ENCODE results near the gene SURF4. TPM values are rescaled to one million over a fixed set of nuclear protein-coding genes. Genes with fewer than 3 reads are reported as not detected.
A peak's percentile ranks its signal among the peaks of the same experiment; 100 is the strongest.

The SURF4 gene
- total and polyA plus RNA-seq, 2 of the 13 experiments (the other 11 are each of a cell fraction or from before 2014, with no cell fraction given), result 220 to 265 TPM

GRCh38 chr9:133386338-133386737, 10.5 kb upstream of the SURF4 start:
- Histone ChIP-seq H3K9me3 (ENCODE audit: low read length) (peaks cover 10% of the 10 kb centered on the region; the same call in 1 of the 2 replicates), H3K36me3 (replicated peaks in 1 of 2; ENCODE audit: control insufficient read depth in 1 of 2, insufficient read depth in 2 of 2, low read length in 2 of 2) (no peaks in the 10 kb centered on the region), H4K20me1 (ENCODE audit: insufficient read depth, low read length) (no peaks in the 10 kb centered on the region), H3K4me2 (ENCODE audit: low read depth, low read length) (peak overlapping the region; percentile 62), H3K9ac (ENCODE audit: insufficient read depth, low read depth, low read length) (no peak overlapping the region), H3K4me1 (ENCODE audit: insufficient read depth, low read length) (peaks cover 75% of the 10 kb centered on the region), H3K4me3 (replicated peaks in 1 of 3; ENCODE audit: insufficient read depth in 1 of 3, low read depth in 2 of 3, low read length in 3 of 3) (peak overlapping the region in 1 of 3 experiments; percentile 26; a peak in 1 of 6 replicates), H3K27me3 (ENCODE audit: control insufficient read depth in 1 of 2, insufficient read depth in 2 of 2, low read length in 2 of 2) (no peaks in the 10 kb centered on the region), H3K79me2 (ENCODE audit: insufficient read depth, low read length) (no peaks in the 10 kb centered on the region), H3K27ac (ENCODE audit: extremely low read length, insufficient read depth, low read length) (peak overlapping the region; percentile 7), H2AFZ (ENCODE audit: low read length) (no peak overlapping the region)
- intact Hi-C loops (cut with micrococcal nuclease; ENCODE audit: unreplicated experiment), result no loop called here
- 4% methylated on average over 3 of the region's 13 CpGs for WGBS (ENCODE audit: low lambda C conversion rate)
- no peak for FAIRE-seq
- ChIA-PET POLR2A (interaction anchor here (0.8 to 3.7 kb wide), 7 partner anchors 8 to 73 kb away, joined by 3 to 18 read pairs (median 5); partner anchors contain the start of genes CACFD1, MED22, RPL7A and STKLD1), CTCF (ENCODE audit: low intra/inter-chr PET ratio, low total read pairs) (no interaction called here)
- ATAC-seq, result peak; percentile 67
- BruUV-seq (replicated peaks), result no TSS peak
- DNase-seq (ENCODE audit: low spot score), result peak; percentile 43
- in situ Hi-C loops (cut with HindIII; ENCODE audit: extremely low pct_ligation_motif_present, low pct_unique_long_range_greater_than_20kb), result no loop called here
- TF ChIP-seq ZFAT (CRISPR knock-in tag; conservative IDR thresholded peaks at IDR 0.05) (no peak), BHLHE40 (IDR thresholded peaks at IDR 0.05; ENCODE audit: low read length) (peak; percentile 87), BCLAF1 (IDR thresholded peaks at IDR 0.05) (no peak), PCBP1 (IDR thresholded peaks at IDR 0.05; ENCODE audit: borderline replicate concordance, low read depth, low read length) (no peak), RXRA (CRISPR knock-in tag; IDR thresholded peaks at IDR 0.05) (no peak; the same call in 1 of the 2 replicates), HMGXB4 (CRISPR knock-in tag; IDR thresholded peaks at IDR 0.05; ENCODE audit: borderline replicate concordance in 1 of 2, low read depth in 1 of 2) (no peak), KLF16 (CRISPR knock-in tag; IDR thresholded peaks at IDR 0.05) (peak in 1 of 2 experiments; percentile 32; a peak in 1 of 4 replicates), ZNF12 (CRISPR knock-in tag; IDR thresholded peaks at IDR 0.05) (no peak), SUZ12 (IDR thresholded peaks at IDR 0.05; ENCODE audit: low read depth, low read length) (no peak), HCFC1 (IDR thresholded peaks at IDR 0.05; ENCODE audit: low read depth, low read length) (no peak), ZNF362 (CRISPR knock-in tag; IDR thresholded peaks at IDR 0.05; ENCODE audit: borderline replicate concordance) (no peak), ZBTB1 (CRISPR knock-in tag; IDR thresholded peaks at IDR 0.05; ENCODE audit: borderline replicate concordance) (no peak), ZNF143 (CRISPR knock-in tag; IDR thresholded peaks at IDR 0.05) (peak; percentile 30; the same call in 1 of the 2 replicates), SMC3 (IDR thresholded peaks at IDR 0.05; ENCODE audit: low read length) (no peak), MTERF4 (CRISPR knock-in tag; IDR thresholded peaks at IDR 0.05) (0 out of 2 replicates have a peak, but pooled peaks have one; percentile 47)
- TF ChIP-seq, protein P1, sequence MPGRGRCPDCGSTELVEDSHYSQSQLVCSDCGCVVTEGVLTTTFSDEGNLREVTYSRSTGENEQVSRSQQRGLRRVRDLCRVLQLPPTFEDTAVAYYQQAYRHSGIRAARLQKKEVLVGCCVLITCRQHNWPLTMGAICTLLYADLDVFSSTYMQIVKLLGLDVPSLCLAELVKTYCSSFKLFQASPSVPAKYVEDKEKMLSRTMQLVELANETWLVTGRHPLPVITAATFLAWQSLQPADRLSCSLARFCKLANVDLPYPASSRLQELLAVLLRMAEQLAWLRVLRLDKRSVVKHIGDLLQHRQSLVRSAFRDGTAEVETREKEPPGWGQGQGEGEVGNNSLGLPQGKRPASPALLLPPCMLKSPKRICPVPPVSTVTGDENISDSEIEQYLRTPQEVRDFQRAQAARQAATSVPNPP (CRISPR knock-in tag; IDR thresholded peaks at IDR 0.05), result no peak
